Vagina (tissue), 2 donors: Measurements from ENCODE around the gene MACROD2. TPM values are rescaled to one million over a fixed set of nuclear protein-coding genes. Genes with fewer than 3 reads are reported as not detected.

Experiments
- DNase-seq, 2 donors: peaks; one replicate each; pipeline ENCODE4 v3.0.0-alpha.2; 2017; ENCODE audit errors: extremely low spot score in 2 of 2
- H3K27ac ChIP-seq: fragments of 200-600 bp; sonication (generic); one replicate; pipeline ENCODE4 v1.5.1; 2019
- H3K27me3 ChIP-seq: fragments of 200-600 bp; sonication (generic); one replicate; pipeline ENCODE4 v1.5.1; 2019
- H3K36me3 ChIP-seq, 2 donors: fragments of 200-600 bp; sonication (generic); one replicate each; pipeline ENCODE4 v1.5.1; 2017 to 2019
- H3K4me1 ChIP-seq: fragments of 200-600 bp; sonication (generic); one replicate; pipeline ENCODE4 v1.5.1; 2019
- H3K4me3 ChIP-seq, 2 donors: fragments of 200-600 bp; sonication (generic); 1 replicate in 1 of 2; 2 replicates in 1 of 2; pipeline ENCODE4 v1.5.1; 2016 to 2019
- H3K9me3 ChIP-seq: fragments of 200-600 bp; sonication (generic); one replicate; pipeline ENCODE4 v1.5.1; 2019
- POLR2A ChIP-seq, 2 donors: fragments of 450-650 bp; IDR thresholded peaks; one replicate each; pipeline ENCODE4 v1.6.1; 2017; ENCODE audit warnings: antibody characterized with exemption in 2 of 2, mild to moderate bottlenecking in 2 of 2, moderate library complexity in 2 of 2
- POLR2AphosphoS5 ChIP-seq, 2 donors: sonication (generic); formaldehyde crosslinking; IDR thresholded peaks; one replicate each; pipeline ENCODE4 v1.9.0; 2017; ENCODE audit warnings: antibody characterized with exemption in 2 of 2, mild to moderate bottlenecking in 2 of 2, low read depth in 1 of 2; ENCODE audit not compliant: insufficient read depth in 1 of 2
- intact Hi-C: fragments of 100-400 bp; cut with DNase I; formaldehyde crosslinking; loops from one replicate; pipeline ENCODE4 v1.15.1; 2023
- total RNA-seq: library from RNA; depleted of rRNA; stranded (reverse); fragments of >200 nt; gene quantifications from one replicate; pipeline ENCODE4 v1.2.3, GENCODE V29; 2016
- TF ChIP-seq, protein P1 (sequence below), 3 experiments: fragments of 450-650 bp in 2 of 3; fragments of 200-600 bp in 1 of 3; sonication (generic) in 1 of 3; IDR thresholded peaks; one replicate each; pipeline ENCODE4 v1.5.1; 2017 to 2019; ENCODE audit warnings: antibody characterized with exemption in 3 of 3, mild to moderate bottlenecking in 2 of 3, moderate library complexity in 2 of 3

Gene MACROD2
- total RNA-seq, 1 donor from 2014 or later: 12.5 TPM

DNA sequence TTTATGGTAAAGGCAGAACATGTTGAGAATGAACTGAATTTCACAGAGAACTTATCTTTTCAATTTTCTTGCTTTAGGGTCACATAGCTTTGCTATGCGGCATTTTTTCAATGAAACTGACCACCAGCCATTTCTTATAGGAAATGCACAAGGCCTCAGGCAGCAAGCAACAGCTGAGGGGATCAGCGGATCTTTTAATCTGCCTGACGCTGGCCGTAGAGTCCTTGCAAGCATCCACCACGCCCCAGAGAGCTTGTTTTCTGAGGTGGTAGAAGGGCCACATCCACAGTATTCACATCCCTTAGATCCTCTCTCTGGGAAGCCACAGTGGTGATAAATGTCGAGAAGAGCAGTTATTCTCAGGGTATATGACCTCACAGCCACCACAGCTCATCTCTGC is 307.8 kb downstream of the MACROD2 start:
- Histone ChIP-seq H3K4me3 (no peak overlapping the region), H3K36me3 (no peaks in the 10 kb centered on the region), H3K27ac (no peak overlapping the region), H3K9me3 (no peaks in the 10 kb centered on the region), H3K4me1 (no peaks in the 10 kb centered on the region), H3K27me3 (no peaks in the 10 kb centered on the region)
- intact Hi-C loops: no loop called here
- TF ChIP-seq, protein P1, sequence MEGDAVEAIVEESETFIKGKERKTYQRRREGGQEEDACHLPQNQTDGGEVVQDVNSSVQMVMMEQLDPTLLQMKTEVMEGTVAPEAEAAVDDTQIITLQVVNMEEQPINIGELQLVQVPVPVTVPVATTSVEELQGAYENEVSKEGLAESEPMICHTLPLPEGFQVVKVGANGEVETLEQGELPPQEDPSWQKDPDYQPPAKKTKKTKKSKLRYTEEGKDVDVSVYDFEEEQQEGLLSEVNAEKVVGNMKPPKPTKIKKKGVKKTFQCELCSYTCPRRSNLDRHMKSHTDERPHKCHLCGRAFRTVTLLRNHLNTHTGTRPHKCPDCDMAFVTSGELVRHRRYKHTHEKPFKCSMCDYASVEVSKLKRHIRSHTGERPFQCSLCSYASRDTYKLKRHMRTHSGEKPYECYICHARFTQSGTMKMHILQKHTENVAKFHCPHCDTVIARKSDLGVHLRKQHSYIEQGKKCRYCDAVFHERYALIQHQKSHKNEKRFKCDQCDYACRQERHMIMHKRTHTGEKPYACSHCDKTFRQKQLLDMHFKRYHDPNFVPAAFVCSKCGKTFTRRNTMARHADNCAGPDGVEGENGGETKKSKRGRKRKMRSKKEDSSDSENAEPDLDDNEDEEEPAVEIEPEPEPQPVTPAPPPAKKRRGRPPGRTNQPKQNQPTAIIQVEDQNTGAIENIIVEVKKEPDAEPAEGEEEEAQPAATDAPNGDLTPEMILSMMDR (IDR thresholded peaks at IDR 0.05): no peak
- TF ChIP-seq POLR2A (IDR thresholded peaks at IDR 0.05) (no peak), POLR2AphosphoS5 (IDR thresholded peaks at IDR 0.05; ENCODE audit: insufficient read depth in 1 of 2, low read depth in 1 of 2) (no peak)
- no peak for DNase-seq

DNA sequence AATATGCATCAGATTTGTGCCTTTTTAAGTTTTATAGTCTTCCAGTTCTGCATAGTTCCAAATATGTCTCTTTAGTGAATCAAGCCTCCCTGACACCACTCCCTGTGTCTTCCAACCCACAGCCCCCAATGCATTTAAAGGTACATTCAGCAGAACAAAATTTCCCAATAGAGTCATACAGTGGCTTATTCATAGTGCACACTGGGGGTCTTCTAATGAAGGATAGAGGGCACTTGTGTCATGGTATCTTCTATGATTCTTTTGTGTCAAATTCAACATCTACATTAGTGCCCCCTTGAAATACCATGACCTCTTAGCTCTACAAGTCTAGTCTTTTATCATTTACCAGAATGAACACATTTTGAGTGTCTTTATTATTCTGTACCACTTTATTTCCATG is 308.3 kb downstream of the MACROD2 start:
- TF ChIP-seq POLR2A (IDR thresholded peaks at IDR 0.05) (no peak), POLR2AphosphoS5 (IDR thresholded peaks at IDR 0.05; ENCODE audit: insufficient read depth in 1 of 2, low read depth in 1 of 2) (no peak)
- TF ChIP-seq, protein P1 (IDR thresholded peaks at IDR 0.05): no peak
- H3K27ac ChIP-seq: no peak overlapping the region
- no peaks in the 10 kb centered on the region for H3K36me3 ChIP-seq
- intact Hi-C loops: no loop called here
- no peak for DNase-seq
- no peak overlapping the region for H3K4me3 ChIP-seq
- no peaks in the 10 kb centered on the region for H3K4me1 ChIP-seq
- H3K27me3 ChIP-seq: no peaks in the 10 kb centered on the region
- H3K9me3 ChIP-seq: no peaks in the 10 kb centered on the region

DNA sequence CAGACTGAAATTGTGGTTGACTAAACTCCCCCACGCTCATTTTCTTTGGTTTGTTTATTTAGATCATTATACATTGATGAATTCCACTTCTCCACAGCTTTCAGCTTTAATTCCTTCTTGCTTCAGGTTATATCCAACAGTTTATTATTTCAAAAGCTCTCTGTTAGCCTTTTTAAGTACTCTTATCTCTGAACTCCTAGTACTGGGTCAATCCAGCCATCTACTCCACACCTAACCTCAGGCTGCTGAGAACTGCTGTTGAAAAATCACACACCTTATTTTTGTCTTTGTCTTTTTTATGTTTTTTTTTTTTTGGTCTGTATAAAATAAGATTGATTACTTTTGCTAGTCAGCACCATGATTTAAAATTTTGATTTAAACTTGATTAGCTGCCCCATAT is 309.2 kb downstream of the MACROD2 start:
- TF ChIP-seq, protein P1 (IDR thresholded peaks at IDR 0.05): no peak
- TF ChIP-seq POLR2AphosphoS5 (IDR thresholded peaks at IDR 0.05; ENCODE audit: insufficient read depth in 1 of 2, low read depth in 1 of 2) (no peak), POLR2A (IDR thresholded peaks at IDR 0.05) (no peak)

DNA sequence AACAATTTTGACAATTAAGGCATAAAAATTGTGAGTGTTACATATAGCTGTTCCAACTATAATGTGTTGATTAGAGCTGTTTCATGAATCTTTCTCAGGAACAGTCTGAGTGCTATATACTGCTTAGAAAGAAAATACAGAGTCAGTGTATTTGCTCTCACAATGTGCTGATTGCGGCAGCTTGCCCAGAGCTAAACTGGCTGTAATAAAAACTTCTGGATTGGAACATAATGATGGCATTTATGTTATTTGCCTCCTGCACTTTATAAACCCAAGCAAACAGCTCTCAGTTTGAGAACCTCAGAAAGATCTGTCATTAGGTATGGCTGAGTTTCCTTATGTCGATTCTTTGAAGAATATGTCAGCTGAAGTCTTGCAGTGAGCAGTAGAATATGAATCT is 312.6 kb downstream of the MACROD2 start:
- Histone ChIP-seq H3K4me1 (no peaks in the 10 kb centered on the region), H3K9me3 (no peaks in the 10 kb centered on the region), H3K4me3 (no peak overlapping the region), H3K27me3 (no peaks in the 10 kb centered on the region), H3K36me3 (no peaks in the 10 kb centered on the region), H3K27ac (no peak overlapping the region)
- intact Hi-C loops: no loop called here
- TF ChIP-seq, protein P1 (IDR thresholded peaks at IDR 0.05): no peak
- TF ChIP-seq POLR2AphosphoS5 (IDR thresholded peaks at IDR 0.05; ENCODE audit: insufficient read depth in 1 of 2, low read depth in 1 of 2): no peak
- TF ChIP-seq POLR2A (IDR thresholded peaks at IDR 0.05): no peak
- no peak for DNase-seq

More for the DNA sequence above, 309.2 kb downstream of the MACROD2 start:
- Histone ChIP-seq H3K27ac (no peak overlapping the region), H3K4me1 (no peaks in the 10 kb centered on the region), H3K27me3 (no peaks in the 10 kb centered on the region), H3K9me3 (no peaks in the 10 kb centered on the region), H3K36me3 (no peaks in the 10 kb centered on the region), H3K4me3 (no peak overlapping the region)
- intact Hi-C loops: no loop called here
- DNase-seq: no peak

DNA sequence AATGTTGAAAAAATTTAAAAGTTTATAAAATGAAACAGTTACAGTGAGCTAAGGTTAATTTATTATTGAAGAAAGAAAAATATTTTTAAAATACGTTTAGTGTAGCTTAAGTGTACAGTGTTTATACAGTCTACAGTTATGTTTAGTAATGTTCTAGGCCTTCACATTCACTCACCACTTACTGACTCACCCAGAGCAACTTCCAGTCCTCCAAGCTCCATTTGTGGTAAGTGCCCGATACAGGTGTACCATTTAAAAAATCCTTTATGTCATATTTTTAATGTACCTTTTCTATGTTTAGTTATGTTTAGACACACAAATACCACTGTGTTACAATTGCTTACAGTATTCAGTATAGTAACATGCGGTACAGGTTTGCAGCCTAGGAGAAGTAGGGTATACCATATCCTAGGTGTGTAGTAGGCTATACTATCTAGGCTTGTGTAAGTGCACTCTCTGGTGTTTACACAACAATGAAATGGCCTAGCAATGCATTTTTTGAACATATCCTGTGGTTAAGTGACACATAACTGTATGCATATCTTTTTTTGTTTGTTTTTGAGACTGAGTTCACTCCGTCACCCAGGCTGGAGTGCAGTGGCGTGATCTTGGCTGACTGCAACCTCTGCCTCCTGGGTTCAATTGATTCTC is 315.8 kb downstream of the MACROD2 start:
- no peaks in the 10 kb centered on the region for H3K4me1 ChIP-seq
- no peaks in the 10 kb centered on the region for H3K36me3 ChIP-seq
- no peak overlapping the region for H3K4me3 ChIP-seq
- H3K9me3 ChIP-seq: no peaks in the 10 kb centered on the region
- intact Hi-C loops: no loop called here
- no peak overlapping the region for H3K27ac ChIP-seq
- no peak for DNase-seq
- TF ChIP-seq, protein P1 (IDR thresholded peaks at IDR 0.05): no peak
- no peak for TF ChIP-seq POLR2A (IDR thresholded peaks at IDR 0.05)
- TF ChIP-seq POLR2AphosphoS5 (IDR thresholded peaks at IDR 0.05; ENCODE audit: insufficient read depth in 1 of 2, low read depth in 1 of 2): no peak
- no peaks in the 10 kb centered on the region for H3K27me3 ChIP-seq
